Tibial nerve (tissue), 4 donors: ENCODE data around the gene TENM3.

Source experiments
- EP300 ChIP-seq, 2 donors: sonication (generic); formaldehyde crosslinking; IDR thresholded peaks; one replicate each; pipeline ENCODE4 v1.6.1; 2017; ENCODE audit warnings: antibody characterized with exemption in 2 of 2, mild to moderate bottlenecking in 1 of 2
- POLR2A ChIP-seq, 2 donors: fragments of 450-650 bp; IDR thresholded peaks; one replicate each; pipeline ENCODE4 v1.6.1; 2017; ENCODE audit warnings: antibody characterized with exemption in 2 of 2, mild to moderate bottlenecking in 2 of 2, moderate library complexity in 2 of 2
- TF ChIP-seq, protein P1 (sequence below), 5 experiments: fragments of 200-600 bp in 3 of 5; fragments of 450-650 bp in 2 of 5; sonication (generic) in 3 of 5; IDR thresholded peaks; one replicate each; pipeline ENCODE4 v1.5.1; 2016 to 2019; ENCODE audit warnings: antibody characterized with exemption in 5 of 5, mild to moderate bottlenecking in 3 of 5, moderate library complexity in 2 of 5

DNA sequence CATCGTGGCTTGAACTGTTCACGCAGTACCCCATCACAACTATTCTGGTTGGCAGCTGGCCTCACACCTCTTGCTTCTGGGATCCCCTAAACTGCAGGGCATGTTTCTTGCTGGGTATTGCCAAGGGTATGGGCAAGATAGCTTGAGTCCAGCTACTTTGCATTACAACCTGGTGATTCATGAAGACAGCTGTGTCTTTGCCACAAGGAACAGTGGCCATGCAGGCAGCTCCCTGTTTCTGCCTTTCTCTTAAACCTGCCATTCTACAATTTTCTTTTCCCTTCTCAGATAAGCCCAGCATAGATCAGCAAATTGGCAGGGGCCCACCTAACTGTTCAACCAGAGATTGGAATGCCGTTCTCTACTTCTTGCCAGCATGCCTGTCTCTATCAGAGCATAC is 42.8 kb downstream of the TENM3 start:
- TF ChIP-seq, protein P1, sequence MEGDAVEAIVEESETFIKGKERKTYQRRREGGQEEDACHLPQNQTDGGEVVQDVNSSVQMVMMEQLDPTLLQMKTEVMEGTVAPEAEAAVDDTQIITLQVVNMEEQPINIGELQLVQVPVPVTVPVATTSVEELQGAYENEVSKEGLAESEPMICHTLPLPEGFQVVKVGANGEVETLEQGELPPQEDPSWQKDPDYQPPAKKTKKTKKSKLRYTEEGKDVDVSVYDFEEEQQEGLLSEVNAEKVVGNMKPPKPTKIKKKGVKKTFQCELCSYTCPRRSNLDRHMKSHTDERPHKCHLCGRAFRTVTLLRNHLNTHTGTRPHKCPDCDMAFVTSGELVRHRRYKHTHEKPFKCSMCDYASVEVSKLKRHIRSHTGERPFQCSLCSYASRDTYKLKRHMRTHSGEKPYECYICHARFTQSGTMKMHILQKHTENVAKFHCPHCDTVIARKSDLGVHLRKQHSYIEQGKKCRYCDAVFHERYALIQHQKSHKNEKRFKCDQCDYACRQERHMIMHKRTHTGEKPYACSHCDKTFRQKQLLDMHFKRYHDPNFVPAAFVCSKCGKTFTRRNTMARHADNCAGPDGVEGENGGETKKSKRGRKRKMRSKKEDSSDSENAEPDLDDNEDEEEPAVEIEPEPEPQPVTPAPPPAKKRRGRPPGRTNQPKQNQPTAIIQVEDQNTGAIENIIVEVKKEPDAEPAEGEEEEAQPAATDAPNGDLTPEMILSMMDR (IDR thresholded peaks at IDR 0.05) = no peak
- no peak for TF ChIP-seq POLR2A (IDR thresholded peaks at IDR 0.05)
- no peak for TF ChIP-seq EP300 (IDR thresholded peaks at IDR 0.05)
